Rectal smooth muscle tissue (tissue), 1 donor: ENCODE results near the gene NNMT.

Source experiments
- H3K27ac ChIP-seq: one replicate; pipeline ENCODE4 v1.7.0; 2013; ENCODE audit warnings: low read depth, low read length, inconsistent platforms
- H3K27me3 ChIP-seq: one replicate; pipeline ENCODE4 v1.7.0; 2013; ENCODE audit warnings: low read length; ENCODE audit not compliant: control insufficient read depth, insufficient read depth
- H3K36me3 ChIP-seq: one replicate; pipeline ENCODE4 v1.7.0; 2013; ENCODE audit warnings: low read length; ENCODE audit not compliant: control insufficient read depth, insufficient read depth
- H3K4me1 ChIP-seq: one replicate; pipeline ENCODE4 v1.7.0; 2013; ENCODE audit warnings: low read length; ENCODE audit not compliant: control insufficient read depth, insufficient read depth
- H3K4me3 ChIP-seq: one replicate; pipeline ENCODE4 v1.7.0; 2013; ENCODE audit warnings: low read length
- H3K9ac ChIP-seq: one replicate; pipeline ENCODE4 v1.7.0; 2013; ENCODE audit warnings: low read length

NNMT gene

GRCh38 chr11:114281388-114281956, 14.7 kb upstream of the NNMT start:
- no peaks in the 10 kb centered on the region for H3K36me3 ChIP-seq
- H3K27ac ChIP-seq, result no peak overlapping the region
- no peak overlapping the region for H3K4me3 ChIP-seq
- H3K9ac ChIP-seq, result no peak overlapping the region
- no peaks in the 10 kb centered on the region for H3K4me1 ChIP-seq
- no peaks in the 10 kb centered on the region for H3K27me3 ChIP-seq

GRCh38 chr11:114282488-114282887, 13.7 kb upstream of the NNMT start:
- no peak overlapping the region for H3K4me3 ChIP-seq
- no peaks in the 10 kb centered on the region for H3K4me1 ChIP-seq
- no peak overlapping the region for H3K9ac ChIP-seq
- H3K27me3 ChIP-seq, result no peaks in the 10 kb centered on the region
- H3K36me3 ChIP-seq, result no peaks in the 10 kb centered on the region
- no peak overlapping the region for H3K27ac ChIP-seq

- H3K36me3 ChIP-seq, result no peaks in the 10 kb centered on the region
- no peaks in the 10 kb centered on the region for H3K27me3 ChIP-seq
- no peak overlapping the region for H3K27ac ChIP-seq
- no peak overlapping the region for H3K9ac ChIP-seq
- H3K4me1 ChIP-seq, result no peaks in the 10 kb centered on the region
- no peak overlapping the region for H3K4me3 ChIP-seq
Observed at GRCh38 chr11:114283422-114283821, 12.8 kb upstream of the NNMT start.

GRCh38 chr11:114284021-114284420, 12.2 kb upstream of the NNMT start:
- Histone ChIP-seq H3K27ac (no peak overlapping the region), H3K36me3 (no peaks in the 10 kb centered on the region), H3K9ac (no peak overlapping the region), H3K27me3 (no peaks in the 10 kb centered on the region), H3K4me3 (no peak overlapping the region), H3K4me1 (no peaks in the 10 kb centered on the region)

GRCh38 chr11:114284914-114285313, 11.3 kb upstream of the NNMT start:
- Histone ChIP-seq H3K36me3 (no peaks in the 10 kb centered on the region), H3K4me1 (no peaks in the 10 kb centered on the region), H3K27ac (no peak overlapping the region), H3K4me3 (no peak overlapping the region), H3K9ac (no peak overlapping the region), H3K27me3 (no peaks in the 10 kb centered on the region)

- Histone ChIP-seq H3K36me3 (no peaks in the 10 kb centered on the region), H3K27me3 (no peaks in the 10 kb centered on the region), H3K4me3 (no peak overlapping the region), H3K9ac (no peak overlapping the region), H3K27ac (no peak overlapping the region), H3K4me1 (no peaks in the 10 kb centered on the region)
Observed at GRCh38 chr11:114285599-114285998, 10.6 kb upstream of the NNMT start.

GRCh38 chr11:114286229-114286628, 10.0 kb upstream of the NNMT start:
- no peaks in the 10 kb centered on the region for H3K36me3 ChIP-seq
- no peak overlapping the region for H3K4me3 ChIP-seq
- H3K27ac ChIP-seq, result no peak overlapping the region
- H3K9ac ChIP-seq, result no peak overlapping the region
- no peaks in the 10 kb centered on the region for H3K27me3 ChIP-seq
- H3K4me1 ChIP-seq, result no peaks in the 10 kb centered on the region

GRCh38 chr11:114287154-114287553, 9.0 kb upstream of the NNMT start:
- Histone ChIP-seq H3K4me1 (no peaks in the 10 kb centered on the region), H3K9ac (no peak overlapping the region), H3K27ac (no peak overlapping the region), H3K27me3 (no peaks in the 10 kb centered on the region), H3K4me3 (no peak overlapping the region), H3K36me3 (no peaks in the 10 kb centered on the region)

- H3K9ac ChIP-seq, result no peak overlapping the region
- no peaks in the 10 kb centered on the region for H3K36me3 ChIP-seq
- H3K27me3 ChIP-seq, result no peaks in the 10 kb centered on the region
- no peaks in the 10 kb centered on the region for H3K4me1 ChIP-seq
- no peak overlapping the region for H3K4me3 ChIP-seq
- no peak overlapping the region for H3K27ac ChIP-seq
Observed at GRCh38 chr11:114288136-114288535, 8.1 kb upstream of the NNMT start.

GRCh38 chr11:114289779-114290178, 6.4 kb upstream of the NNMT start:
- Histone ChIP-seq H3K27ac (no peak overlapping the region), H3K36me3 (no peaks in the 10 kb centered on the region), H3K9ac (no peak overlapping the region), H3K4me3 (no peak overlapping the region), H3K27me3 (no peaks in the 10 kb centered on the region), H3K4me1 (peaks cover 3% of the 10 kb centered on the region)

- H3K9ac ChIP-seq, result no peak overlapping the region
- H3K27ac ChIP-seq, result no peak overlapping the region
- H3K27me3 ChIP-seq, result no peaks in the 10 kb centered on the region
- H3K36me3 ChIP-seq, result no peaks in the 10 kb centered on the region
- peaks cover 5% of the 10 kb centered on the region for H3K4me1 ChIP-seq
- H3K4me3 ChIP-seq, result no peak overlapping the region
Observed at GRCh38 chr11:114290503-114291235, 5.5 kb upstream of the NNMT start.

- Histone ChIP-seq H3K27ac (no peak overlapping the region), H3K4me1 (peaks cover 11% of the 10 kb centered on the region), H3K9ac (no peak overlapping the region), H3K36me3 (no peaks in the 10 kb centered on the region), H3K27me3 (no peaks in the 10 kb centered on the region), H3K4me3 (no peak overlapping the region)
Observed at GRCh38 chr11:114291381-114291780, 4.8 kb upstream of the NNMT start.
